Activated CD4-positive, alpha-beta T cell treated with anti-CD3 and anti-CD28 coated beads for 1 hour (primary cell): ENCODE results near the gene CCDC116.
"Not testable (repeated sequence)": the region's sequence is repeated elsewhere in the genome, so short reads cannot be mapped to it uniquely, and the experiment has no call there.

Source experiments
- DNase-seq: peaks from one replicate; pipeline ENCODE4 v3.0.0-alpha.2; 2020

CCDC116 gene

DNA sequence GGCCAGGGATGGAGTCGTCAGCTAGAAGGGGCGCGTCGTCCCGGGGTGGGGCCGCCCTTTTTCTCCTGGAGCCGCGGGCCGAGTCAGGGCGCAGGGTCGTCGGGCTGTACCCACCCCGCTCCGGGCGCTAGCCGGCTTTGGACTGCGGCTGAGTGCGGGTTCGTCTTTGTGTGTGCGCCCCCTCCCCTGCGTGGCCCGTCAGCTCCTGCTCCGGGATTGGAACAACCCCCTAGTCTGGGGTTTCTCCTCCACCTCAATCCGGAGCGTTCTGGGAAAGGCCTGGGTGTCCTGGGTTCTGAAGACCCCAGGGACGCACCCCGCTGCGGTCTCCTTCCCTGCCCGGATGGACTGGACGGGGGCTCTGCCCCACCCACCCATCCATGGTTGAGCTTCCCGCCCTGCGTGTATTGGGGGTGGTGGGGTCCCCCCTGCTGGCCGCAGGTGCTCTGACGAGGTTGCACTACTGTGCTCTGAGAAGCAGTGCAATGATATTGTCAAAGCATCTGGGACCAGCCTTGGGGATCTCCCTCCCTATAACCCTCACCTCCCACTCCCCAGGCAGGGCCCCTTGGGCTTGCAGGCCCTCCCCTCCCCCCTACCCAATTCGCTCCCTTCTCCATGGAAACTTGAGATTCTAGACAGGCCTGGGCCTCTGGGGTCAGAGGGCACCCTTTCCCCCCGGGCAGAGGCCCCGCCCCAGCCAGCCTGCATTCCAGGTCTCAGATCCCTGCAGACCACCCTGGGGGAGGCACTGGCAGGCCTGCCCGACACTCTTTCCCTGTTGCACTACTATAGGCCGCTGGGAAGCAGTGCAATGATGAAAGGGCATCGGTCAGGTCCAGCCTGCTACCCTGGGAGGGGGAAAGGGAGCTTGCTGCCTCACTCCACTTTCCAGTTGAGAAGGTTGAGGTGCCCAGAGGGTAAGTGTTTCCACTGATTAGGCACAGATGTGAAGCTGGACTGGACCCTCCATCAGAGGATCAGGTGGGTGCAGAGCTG, 20.3 kb downstream of the CCDC116 start:
- no peak for DNase-seq

DNA sequence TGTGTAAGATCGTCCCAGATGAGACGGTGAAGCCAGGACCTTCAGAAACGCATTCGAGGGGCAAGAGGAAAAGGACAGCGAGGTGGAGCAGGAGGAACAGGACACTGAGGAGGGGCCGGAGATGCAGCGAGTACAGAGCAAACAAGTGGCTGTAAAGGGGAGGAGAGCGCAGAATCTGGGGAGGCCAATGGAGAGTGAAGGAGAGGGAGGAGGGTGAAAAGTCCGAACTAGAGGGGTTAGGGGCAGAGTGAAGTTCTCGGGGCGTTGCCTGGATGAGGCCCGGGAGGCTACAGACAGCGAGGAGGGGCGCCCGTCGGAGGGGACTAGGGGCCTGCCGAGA, 24.4 kb downstream of the CCDC116 start:
- DNase-seq = no peak

DNA sequence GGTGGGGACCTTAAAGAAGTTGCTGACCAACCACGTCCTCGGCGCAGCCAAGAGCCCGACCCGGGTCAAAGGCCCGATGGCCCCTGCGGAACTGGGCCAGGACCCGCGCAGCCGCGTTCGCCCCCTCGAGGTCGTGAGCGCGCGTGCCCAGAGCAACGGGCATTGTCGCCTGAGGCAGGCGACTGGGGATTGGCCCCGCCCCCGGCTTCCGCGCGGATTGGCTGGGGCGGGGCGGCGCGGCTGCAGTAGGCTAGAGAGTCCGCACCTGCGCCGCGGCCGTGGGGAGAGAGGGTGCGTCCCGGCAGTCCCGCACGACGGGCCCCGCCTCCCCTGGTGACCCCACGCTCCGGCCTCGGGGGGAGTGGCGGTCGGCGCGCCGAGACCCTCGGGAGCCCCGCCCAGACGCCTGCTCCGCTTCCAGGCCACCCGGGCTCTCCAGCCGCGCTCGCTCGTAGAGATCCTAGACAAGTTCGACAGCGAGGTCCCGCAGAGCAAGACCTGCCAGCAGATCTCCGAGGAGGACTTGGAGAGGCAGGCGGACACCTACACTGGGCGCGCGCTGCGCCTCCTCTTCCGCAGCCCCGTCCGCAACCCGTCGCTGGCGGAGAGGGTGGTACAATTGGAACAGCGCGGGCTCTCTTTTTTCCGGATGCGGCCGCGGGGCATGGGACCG, 24.9 kb downstream of the CCDC116 start:
- DNase-seq = peak; percentile 55

DNA sequence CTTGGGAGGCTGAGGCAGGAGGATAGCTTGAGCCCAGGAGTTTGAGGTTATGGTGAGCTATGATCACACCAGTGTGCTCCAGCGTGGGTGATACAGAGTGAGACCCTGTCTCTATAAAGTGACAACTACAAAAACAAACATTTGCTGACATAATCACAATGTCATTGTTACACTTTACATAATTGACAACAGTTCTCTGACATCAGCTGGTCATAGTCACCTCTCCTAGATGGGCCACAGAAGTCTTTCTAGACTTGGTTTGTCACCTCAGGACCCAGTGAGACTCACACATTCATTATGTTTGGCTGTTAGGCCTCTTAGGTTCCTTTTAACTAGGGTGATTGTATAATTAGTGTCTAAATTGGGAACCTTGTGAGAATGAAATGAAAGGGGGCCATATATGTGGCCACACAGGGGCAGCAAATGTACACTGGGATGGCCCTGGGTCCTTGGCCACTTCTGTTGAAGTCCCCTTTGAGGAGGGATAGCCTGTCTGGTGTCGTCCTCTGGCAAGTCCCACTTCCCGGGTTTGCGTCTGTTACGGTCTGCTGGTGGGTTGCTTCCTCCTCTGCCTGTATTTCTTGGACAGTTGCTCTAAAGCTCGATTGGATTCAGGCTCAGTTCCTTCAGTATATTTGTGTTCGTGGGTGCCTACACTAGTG, 27.4 kb downstream of the CCDC116 start:
- DNase-seq = no peak

DNA sequence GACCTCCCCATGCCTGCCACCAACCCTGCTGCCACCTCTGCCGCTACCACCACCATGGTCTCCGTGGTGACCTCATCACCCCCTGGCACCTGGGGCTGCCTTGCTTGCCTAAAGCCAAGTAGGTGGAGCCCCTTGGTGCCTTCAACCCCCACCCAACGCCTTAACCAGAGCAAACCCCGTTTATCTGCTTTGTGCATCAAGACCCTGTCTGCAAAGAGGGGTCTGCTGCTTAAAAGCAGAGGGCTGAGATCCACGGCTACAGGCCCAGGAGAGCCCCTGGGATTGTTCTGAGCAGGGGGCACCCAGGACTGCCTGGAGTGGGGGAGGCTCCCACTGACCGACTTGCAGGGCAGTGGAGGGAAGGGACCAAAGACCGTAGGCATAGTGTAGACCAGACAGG, 28.3 kb downstream of the CCDC116 start:
- DNase-seq = no peak

DNA sequence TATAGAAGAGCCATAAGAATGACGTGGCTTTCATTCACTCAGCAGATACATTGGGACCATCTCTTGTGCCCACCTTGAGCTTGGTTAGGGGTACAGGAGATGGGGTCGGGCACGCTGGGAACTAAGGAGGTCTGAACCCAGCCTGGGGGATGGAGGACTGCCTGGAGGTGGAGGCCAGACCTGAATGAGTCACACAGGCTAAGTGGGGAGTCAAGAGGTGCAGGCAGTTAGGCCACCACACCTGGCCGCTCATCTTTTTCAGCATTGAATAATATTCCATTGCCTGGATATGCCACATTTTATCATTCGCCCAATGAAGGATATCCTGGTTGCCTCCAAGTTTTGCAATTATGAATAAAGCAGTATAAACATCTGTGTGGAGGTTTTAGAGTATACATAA, 29.4 kb downstream of the CCDC116 start:
- DNase-seq = no peak

DNA sequence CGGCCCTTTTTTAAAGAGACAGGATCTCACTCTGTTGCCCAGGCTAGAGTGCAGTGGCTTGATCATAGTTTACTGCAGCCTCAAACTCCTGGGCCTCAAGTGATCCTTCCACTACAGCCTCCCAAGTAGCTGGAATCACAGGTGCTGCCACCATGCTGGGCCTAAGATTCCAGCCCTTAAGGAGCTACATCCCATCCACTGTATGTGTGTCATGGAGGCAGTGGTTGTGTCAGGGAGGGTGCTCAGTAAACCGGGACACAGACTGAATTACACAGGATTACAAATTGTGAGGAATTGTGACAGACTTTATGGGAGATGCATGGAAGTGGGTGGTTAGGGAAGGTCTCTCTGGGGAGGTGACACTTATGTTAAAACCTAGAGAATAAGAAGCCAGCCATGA, 31.2 kb downstream of the CCDC116 start:
- no peak for DNase-seq

DNA sequence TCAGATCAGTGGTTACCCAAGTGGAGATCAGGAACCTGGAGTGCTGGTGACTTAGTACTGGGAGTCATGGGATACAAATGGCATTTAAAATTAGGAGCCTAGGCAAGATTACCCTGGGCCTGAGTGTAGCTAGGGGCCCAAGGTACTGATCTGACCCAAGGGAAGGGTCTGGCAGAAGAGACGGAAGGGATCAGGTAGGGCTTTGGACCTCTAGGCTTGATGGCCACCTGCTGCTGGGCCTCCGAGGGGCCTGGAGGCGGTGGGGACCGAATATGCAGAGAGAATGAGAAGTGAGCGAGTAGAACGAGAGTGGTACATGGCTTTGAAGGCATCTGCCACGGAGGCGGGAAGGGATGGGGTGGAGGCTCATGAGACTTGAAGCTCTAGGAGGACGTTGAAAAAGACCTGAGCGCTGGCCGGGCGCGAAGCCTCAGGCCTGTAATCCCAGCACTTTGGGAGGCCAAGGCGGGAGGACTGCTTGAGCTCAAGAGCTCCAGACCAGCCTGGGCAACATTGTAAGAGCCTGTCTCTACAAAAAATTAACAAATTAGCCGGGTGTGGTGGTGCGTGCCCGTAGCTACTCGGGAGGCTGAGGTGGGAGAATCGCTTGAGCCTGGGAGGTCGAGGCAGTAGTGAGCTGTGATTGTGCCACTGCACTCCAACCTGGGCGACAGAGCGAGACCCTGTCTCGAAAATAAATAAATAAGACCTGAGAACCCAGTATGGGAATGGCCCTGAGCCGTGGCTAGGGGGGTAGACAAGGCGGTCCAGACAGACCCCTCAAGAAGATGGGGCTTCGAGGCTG, 32.7 kb downstream of the CCDC116 start:
- DNase-seq = no peak

DNA sequence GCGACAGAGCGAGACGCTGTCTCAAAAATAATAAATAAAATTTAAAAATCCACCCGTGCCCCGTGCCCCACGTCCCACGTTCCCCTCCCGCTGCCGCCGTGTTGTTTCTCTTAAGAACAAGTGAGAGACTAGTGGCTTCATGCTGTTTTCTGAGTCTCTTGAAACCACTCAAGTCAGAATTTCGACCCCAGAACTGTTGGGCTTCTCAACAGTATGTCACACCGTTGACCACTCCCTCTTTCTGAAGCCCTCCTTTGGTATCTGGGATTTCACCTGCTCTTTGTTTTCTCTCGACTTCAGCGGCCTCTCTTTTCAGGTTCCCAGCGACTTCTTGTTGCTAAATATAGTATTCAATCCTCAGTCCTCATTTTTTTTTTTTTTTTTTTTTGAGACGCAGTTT, 34.2 kb downstream of the CCDC116 start:
- no peak for DNase-seq

DNA sequence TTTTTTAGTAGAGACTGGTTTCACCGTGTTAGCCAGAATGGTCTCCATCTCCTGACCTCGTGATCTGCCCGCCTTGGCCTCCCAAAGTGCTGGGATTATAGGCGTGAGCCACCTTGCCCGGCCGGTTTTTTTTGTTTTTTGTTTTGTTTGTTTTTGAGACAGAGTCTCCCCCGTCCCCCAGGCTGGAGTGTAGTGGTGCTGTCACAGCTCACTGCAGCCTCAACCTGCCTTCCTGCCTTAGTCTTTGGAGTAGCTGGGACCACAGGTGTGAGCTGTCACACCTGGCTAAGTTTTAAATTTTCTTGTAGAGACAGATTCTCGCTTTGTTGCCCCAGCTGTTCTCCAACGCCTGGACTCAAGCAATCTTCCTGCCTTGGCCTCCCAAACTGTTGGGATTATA, 36.5 kb downstream of the CCDC116 start:
- no peak for DNase-seq

DNA sequence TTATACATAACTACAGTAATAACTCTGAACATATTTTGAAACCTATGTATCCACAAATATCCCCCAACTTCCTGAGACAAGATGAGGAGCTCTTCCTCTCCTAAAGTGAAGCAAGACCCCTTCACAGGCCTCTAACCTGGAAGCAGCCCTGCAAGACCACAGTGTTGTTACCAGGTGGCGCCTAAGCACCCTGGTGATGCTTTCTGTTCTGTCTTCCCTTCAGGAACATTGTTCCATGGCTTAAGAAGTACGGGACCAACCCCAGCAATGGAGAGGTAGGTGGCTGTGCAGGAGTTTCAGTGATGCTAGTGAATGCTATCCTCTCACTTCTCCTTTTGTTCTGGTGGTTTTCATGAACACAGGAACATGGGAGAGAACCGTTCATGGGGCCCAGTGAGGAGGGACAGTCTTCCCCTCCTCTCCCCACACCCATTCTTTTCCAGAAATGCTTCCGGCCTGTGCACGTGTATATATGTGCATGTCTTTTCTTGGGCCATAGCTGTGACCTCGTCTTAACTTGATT, 39.6 kb downstream of the CCDC116 start:
- no peak for DNase-seq

DNA sequence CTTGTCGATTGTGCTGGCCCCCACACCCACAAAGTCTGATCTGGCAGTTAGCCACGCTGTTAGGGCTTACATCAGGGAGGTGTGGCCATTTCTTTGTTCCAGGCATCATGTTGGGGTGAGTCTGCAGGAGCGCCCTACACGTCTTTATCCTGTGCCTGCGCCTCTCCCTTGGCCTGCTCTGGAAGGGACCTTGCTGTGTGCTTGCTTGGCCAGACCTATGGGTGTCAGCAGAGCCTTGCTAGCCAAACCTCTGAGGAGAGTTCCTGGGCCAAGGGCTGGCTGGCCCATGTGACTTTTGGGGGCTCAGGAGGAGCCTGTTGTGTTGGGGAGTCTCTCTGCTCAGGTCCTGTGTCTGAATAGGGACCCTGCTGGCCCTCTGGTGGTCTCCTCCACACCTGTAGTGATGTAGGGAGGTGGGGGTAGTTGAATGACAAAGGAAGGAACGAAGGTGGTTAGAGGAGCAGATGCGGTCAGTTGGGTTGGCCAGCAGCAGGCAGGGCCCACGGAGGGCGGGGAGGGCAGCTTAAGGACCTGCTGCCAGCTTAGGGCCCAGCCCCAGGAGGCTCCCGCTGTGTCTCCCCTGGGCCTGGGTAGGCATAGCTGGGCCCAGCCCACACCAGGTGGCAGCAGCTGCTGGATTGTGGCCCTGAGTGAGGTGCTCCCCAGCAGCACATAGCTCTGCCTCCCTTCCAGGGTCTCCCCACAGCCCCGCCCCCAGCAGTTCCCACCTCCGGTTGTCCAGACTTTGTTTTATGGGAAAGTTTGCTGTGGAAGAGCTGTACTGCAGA, 41.2 kb downstream of the CCDC116 start:
- DNase-seq = no peak

DNA sequence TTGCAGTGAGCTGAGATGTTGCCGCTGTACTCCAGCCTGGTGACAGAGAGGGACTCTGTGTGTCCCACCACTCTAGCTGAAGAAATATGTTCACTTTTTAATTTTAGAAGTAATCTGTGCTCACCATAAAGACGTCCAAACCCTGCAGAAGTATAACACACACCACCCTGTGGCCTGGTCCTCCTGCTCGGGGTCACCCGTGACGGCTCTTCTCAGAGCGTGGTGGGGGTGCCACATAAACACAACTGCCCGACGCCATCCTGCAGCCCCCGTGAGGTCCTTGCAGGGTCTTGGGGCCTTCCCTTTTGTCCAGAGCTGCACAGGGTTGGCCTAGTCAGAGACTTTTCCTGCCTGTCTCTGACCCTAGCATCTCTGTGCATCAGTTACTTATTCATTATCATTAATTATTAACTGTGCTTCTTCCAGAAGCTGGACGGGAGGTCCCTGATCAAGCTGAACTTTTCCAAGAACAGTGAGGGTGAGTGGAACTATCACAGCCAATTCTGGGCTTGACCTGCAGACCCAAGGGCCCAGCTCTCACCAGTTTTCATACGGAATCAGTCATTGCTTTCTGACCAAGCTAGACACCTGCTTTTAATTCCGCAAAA, 42.2 kb downstream of the CCDC116 start:
- no peak for DNase-seq

DNA sequence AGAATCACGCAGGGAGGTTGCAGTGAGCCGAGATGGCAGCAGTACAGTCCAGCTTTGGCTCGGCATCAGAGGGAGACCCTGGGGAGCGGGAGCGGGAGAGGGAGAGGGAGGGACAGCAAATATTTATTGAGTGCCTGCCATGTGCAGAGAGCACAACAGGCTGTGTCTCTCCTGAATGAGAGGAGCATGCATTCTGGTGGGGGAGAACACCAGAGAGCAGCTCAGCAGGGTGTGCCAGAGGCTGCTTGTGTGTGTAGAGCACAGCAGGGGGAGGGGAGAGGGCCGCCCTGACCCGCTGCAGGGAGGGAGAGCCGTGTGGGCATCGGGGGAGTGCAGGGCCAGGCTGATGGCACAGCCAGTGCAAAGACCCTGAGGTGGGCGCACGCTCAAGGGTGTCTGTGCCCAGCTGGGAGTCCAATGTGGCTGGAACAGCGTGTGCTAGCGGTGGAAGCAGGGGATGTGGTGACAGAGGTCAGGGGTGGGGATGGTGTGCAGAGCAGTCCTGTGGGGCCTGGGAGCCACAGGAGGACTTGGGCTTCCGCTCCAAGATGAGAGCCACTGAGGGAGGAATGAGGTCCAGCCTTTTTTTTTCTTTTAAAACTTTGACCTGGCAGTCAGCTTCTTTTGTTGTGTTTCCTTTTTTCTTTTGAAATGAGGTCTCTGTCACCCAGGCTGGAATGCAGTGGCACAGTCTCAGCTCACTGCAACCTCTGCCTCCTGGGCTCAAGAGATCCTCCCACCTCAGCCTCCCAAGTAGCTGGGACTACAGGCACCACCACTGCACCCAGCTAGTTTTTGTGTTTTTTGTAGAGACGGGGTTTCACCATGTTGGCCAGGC, 45.3 kb downstream of the CCDC116 start:
- DNase-seq = no peak

DNA sequence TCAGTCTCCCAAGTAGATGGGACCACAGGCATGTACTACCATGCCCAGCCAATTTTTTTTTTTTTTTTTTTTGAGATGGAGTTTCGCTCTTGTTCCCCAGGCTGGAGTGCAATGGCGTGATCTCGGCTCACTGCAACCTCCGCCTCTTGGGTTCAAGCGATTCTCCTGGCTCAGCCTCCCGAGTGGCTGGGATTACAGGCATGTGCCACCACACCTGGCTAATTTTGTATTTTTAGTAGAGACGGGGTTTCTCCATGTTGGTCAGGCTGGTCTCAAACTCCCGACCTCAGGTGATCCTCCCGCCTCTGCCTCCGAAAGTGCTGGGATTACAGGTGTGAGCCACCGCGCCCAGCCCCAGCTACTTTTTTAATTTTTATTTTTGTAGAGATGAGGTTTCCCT, 46.3 kb downstream of the CCDC116 start:
- DNase-seq = not testable (repeated sequence)

DNA sequence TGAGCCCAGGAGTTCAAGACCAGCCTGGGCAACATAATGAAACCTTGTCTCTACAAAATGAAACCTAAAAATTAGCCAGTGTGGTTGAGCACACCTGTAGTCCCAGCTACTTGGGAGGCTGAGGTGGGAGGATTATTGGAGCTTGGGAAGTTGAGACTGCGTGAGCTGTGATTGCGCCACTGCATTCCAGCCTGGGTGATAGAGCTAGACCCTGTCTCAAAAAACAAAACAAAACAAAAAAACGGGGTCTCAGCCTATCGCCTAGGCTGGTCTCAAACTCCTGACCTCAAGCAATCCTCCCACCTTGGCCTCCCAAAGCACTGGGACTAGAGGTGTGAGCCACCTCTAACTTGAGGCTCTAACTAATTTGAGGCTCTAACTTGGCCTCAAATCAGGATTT, 46.8 kb downstream of the CCDC116 start:
- DNase-seq = no peak

DNA sequence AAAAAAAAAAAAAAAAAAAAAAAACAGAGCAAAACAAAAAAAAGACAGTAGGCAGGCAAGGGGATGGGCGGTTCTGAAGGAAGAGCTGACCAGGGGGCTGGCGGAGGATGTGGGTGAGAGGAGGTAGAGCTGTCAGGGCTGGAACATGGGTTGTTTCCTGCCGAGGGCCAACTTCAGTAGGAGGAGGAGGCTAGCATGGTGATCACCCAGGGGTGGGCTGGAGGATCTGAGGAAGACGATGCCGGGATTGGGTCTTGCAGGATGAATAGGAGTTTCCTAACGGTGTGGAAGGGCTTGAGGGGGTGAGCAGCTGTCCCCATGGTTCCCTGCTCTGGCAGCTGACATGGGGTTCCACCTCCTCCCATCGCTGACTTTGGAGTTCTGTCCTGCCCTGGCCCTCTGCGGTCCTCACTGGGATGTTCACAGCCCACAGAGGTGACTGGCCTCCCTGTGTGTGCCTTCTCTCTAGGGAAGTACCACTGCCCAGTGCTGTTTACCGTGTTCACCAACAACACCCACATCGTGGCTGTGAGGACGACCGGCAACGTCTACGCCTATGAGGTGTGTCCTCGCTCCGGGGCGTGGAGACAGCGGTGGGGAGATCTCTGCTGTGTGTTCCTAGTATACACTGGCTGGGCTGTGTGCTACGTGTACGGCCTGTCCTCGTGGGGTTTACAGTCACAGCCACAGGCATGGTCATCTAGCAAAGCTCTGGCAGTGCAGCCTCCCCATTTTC, 48.4 kb downstream of the CCDC116 start:
- DNase-seq = no peak

DNA sequence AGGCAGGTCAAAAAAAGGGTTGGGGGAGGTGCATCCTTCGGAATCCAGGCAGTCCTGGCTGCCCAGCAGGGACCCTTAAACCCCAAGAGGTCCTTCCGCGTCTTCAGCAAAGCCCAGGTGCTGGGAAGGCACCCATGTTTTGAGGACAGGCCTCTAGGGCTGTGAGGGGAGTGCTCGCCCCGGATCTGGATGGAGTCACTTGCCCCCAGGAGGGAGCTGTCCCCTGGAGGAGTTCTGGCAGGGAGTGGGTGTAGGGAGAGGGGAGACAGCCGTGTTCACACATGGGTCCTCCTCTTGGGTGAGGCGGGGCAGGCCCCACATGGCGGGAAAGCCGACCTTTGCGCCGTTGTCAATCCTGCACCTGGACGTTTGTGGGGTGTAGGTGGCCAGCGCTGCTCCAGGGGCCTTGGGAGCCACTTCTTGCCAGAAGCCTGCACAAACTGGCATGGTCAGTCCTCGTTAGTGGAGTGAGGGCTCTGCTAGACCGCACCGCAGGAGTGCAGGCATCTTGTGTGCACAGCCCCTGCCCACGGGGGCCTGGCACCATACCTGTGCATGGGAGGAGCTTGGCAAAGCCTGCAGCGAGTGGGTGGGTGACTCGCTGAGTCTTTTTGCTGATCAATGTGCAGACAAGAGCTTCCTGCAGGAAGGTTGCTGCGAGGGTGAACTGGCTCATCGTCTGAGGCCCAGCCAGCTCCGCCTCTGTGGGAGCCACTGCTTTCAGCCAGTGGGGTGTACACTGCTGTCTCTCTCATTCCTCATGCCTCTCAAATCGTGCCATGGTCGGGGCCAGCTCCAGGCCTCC, 49.2 kb downstream of the CCDC116 start:
- DNase-seq = no peak
